ENCODE data around the gene JSRP1.

The JSRP1 gene

GRCh38 chr19:2259336-2259735 lies 3.1 kb upstream of the JSRP1 start:
- H3K27ac ChIP-seq: no peak overlapping the region
- TF ChIP-seq, protein P1, sequence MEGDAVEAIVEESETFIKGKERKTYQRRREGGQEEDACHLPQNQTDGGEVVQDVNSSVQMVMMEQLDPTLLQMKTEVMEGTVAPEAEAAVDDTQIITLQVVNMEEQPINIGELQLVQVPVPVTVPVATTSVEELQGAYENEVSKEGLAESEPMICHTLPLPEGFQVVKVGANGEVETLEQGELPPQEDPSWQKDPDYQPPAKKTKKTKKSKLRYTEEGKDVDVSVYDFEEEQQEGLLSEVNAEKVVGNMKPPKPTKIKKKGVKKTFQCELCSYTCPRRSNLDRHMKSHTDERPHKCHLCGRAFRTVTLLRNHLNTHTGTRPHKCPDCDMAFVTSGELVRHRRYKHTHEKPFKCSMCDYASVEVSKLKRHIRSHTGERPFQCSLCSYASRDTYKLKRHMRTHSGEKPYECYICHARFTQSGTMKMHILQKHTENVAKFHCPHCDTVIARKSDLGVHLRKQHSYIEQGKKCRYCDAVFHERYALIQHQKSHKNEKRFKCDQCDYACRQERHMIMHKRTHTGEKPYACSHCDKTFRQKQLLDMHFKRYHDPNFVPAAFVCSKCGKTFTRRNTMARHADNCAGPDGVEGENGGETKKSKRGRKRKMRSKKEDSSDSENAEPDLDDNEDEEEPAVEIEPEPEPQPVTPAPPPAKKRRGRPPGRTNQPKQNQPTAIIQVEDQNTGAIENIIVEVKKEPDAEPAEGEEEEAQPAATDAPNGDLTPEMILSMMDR (conservative IDR thresholded peaks at IDR 0.05): no peak

DNA sequence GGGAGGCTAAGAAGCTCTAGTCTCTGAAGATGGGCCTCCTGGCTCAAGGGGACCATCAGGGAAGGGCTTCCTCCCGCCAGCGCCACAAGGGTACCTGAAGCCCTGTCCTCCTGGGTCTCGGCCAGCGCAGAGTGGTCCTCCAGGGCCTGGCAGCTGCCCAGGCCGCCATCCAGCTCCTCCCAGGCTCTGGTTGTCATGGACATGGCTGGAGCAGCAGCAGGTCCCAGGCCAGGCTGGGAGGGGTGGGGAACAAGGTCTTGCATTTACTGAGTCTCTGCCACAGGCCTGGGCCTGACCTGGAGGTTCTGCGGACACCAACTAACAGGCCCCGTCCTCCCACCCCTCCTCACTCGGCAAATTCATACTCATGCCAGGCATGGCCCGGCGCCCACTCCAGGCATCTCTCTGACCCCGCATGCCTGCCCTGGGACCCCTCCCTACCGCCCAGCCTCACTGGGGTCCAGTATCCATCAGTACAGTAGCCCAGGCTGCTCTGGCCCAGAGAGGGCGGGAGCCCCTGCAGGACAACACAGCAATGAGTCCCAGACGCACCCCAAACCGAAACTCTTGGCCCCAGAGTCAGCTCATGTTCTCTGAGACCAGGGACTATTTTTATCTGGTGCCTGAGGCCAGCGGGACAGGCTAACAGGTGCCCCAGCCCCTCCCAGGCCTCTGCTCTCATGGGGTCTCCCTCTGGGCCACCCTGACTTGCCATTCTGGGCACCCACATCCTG lies 938 bp downstream of the JSRP1 start:
- TF ChIP-seq, protein P1 (conservative IDR thresholded peaks at IDR 0.05): no peak
- TF ChIP-seq ZFX (IDR thresholded peaks at IDR 0.05): no peak
- H3K27ac ChIP-seq: no peak overlapping the region

- no peak for TF ChIP-seq ZFX (IDR thresholded peaks at IDR 0.05)
- TF ChIP-seq, protein P1 (conservative IDR thresholded peaks at IDR 0.05): no peak
- no peak overlapping the region for H3K27ac ChIP-seq
Observed at GRCh38 chr19:2254064-2254872, 1.9 kb downstream of the JSRP1 start.

GRCh38 chr19:2253106-2254063 lies 2.8 kb downstream of the JSRP1 start:
- TF ChIP-seq, protein P1 (conservative IDR thresholded peaks at IDR 0.05): no peak
- TF ChIP-seq ZFX (IDR thresholded peaks at IDR 0.05): no peak
- no peak overlapping the region for H3K27ac ChIP-seq

DNA sequence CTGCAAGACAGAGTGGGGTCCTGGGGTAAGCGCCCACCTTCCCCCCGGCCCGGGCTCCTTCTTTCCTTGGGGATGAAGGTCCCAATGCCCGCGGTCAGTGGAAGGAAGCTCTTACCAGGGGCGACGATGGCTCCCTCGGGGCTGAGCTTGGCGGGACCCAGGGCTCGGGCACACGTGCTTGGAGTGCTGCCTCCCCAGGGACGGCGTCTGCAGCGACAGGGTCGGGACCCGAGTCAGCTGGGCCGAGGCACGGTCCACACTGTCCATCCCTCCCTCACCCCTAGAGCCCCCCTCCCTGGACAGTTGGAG lies 3.5 kb downstream of the JSRP1 start:
- TF ChIP-seq ZFX (IDR thresholded peaks at IDR 0.05): no peak
- TF ChIP-seq, protein P1 (conservative IDR thresholded peaks at IDR 0.05): no peak

DNA sequence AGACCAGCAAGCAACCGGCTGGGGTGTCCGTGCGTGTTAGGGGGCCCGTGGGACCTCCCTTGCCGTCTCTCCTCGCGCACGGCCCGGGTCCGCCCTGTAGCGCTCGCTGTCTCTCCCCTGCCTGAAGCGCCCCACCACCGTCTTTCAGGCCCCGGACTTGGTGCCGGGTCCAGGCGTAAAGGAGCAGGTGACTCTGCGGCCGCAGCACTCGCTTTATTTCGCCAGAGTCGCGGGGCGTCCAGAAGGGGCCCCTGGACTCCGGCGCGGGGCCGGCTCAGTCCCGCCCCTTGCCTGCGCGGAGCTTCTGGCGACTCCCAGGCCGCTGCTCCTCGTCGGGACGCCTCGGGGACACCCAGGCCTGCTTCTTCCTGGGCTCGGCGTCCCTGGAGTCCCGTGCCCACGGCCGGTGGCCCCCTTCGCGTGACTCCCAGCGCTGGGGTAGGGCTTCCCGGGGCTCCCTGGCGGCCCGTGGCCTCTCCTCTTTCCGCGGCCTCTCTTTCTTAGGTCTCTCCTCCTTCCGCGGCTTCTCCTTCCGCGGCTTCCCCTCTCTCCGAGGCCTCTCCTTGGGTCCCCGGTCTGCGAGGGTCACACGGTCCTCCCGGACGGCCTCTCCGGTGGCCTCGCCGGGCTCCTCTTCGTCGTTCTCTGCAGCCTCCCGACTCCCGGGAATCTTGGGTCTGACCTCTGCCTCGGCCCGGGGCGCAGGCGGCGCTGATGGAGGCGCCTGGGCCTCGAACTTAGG lies 4.0 kb downstream of the JSRP1 start:
- H3K27ac ChIP-seq: no peak overlapping the region
- no peak for TF ChIP-seq ZFX (IDR thresholded peaks at IDR 0.05)
- TF ChIP-seq, protein P1 (conservative IDR thresholded peaks at IDR 0.05): no peak

More for the DNA sequence above, 3.5 kb downstream of the JSRP1 start:
- no peak overlapping the region for H3K27ac ChIP-seq
